IMR-90 (cell line): ENCODE data around the gene APPBP2. TPM values are rescaled to one million over a fixed set of nuclear protein-coding genes. Genes with fewer than 3 reads are reported as not detected.
"Not testable (repeated sequence)": the region's sequence is repeated elsewhere in the genome, so short reads cannot be mapped to it uniquely, and the experiment has no call there.

Experiments
- ATAC-seq: fragments of 200-7000 bp; cut with Tn5 transposase; 2 replicates; pipeline ENCODE4 v1.9.1; 2020; ENCODE audit warnings: low read depth, mild to moderate bottlenecking, moderate library complexity
- BruUV-seq: library from RNA; stranded (reverse); fragments of 400-500 nt; replicated peaks from 2 replicates; lab custom pipeline; 2021; lab: Mats Ljungman, UMichigan
- CTCF ChIA-PET: fragments of 300-600 bp; formaldehyde crosslinking; extraction: SDS; loops from one replicate; lab custom pipeline; 2021; ENCODE audit warnings: antibody characterized with exemption; lab: Yijun Ruan, JAX
- POLR2A ChIA-PET: fragments of 300-600 bp; sonication (Branson Sonifier 250); formaldehyde crosslinking; loops from one replicate; lab custom pipeline; 2022; ENCODE audit warnings: antibody characterized with exemption; ENCODE audit not compliant: unreplicated experiment; lab: Charles Lee
- DNase-seq: peaks from one replicate; pipeline ENCODE4 v3.0.0; 2013
- H2AFZ ChIP-seq: replicated peaks from 2 replicates; pipeline ENCODE3; 2013; ENCODE audit warnings: low read length, mild to moderate bottlenecking; ENCODE audit not compliant: poor library complexity
- H2AK5ac ChIP-seq: 2 replicates; pipeline ENCODE4 v1.6.1; 2013; ENCODE audit warnings: low read depth, low read length, inconsistent platforms
- H2AK9ac ChIP-seq: replicated peaks from 2 replicates; pipeline ENCODE3; 2013; ENCODE audit warnings: mild to moderate bottlenecking, low read depth, low read length, moderate library complexity; ENCODE audit not compliant: poor library complexity
- H2BK120ac ChIP-seq: 2 replicates; pipeline ENCODE4 v1.6.1; 2013; ENCODE audit warnings: low read depth, low read length, inconsistent platforms
- H2BK15ac ChIP-seq: 3 replicates; pipeline ENCODE4 v1.6.1; 2013; ENCODE audit warnings: low read depth, low read length, inconsistent platforms
- H2BK20ac ChIP-seq: 2 replicates; pipeline ENCODE4 v1.6.1; 2013; ENCODE audit warnings: low read depth, mild to moderate bottlenecking, inconsistent platforms, low read length, moderate library complexity
- H2BK5ac ChIP-seq: 2 replicates; pipeline ENCODE4 v1.6.1; 2013; ENCODE audit warnings: mild to moderate bottlenecking, low read depth, low read length, inconsistent platforms; ENCODE audit not compliant: poor library complexity, severe bottlenecking
- H3K14ac ChIP-seq: replicated peaks from 2 replicates; pipeline ENCODE4 v1.6.1; 2013; ENCODE audit warnings: low read depth, low read length, inconsistent platforms
- H3K18ac ChIP-seq: 2 replicates; pipeline ENCODE4 v1.6.1; 2013; ENCODE audit warnings: low read depth, low read length, control low read depth
- H3K23ac ChIP-seq: 2 replicates; pipeline ENCODE4 v1.6.1; 2013; ENCODE audit warnings: low read depth, low read length, inconsistent platforms
- H3K27ac ChIP-seq: 2 replicates; pipeline ENCODE4 v1.5.1; 2013; ENCODE audit warnings: mild to moderate bottlenecking, control low read depth, low read length; ENCODE audit not compliant: insufficient read depth
- H3K27me3 ChIP-seq: 2 replicates; pipeline ENCODE4 v1.6.1; 2013; ENCODE audit warnings: low read length; ENCODE audit not compliant: control insufficient read depth, insufficient read depth
- H3K36me3 ChIP-seq: 2 replicates; pipeline ENCODE4 v1.6.1; 2013; ENCODE audit warnings: low read length, mixed read lengths; ENCODE audit not compliant: control insufficient read depth, insufficient read depth
- H3K4ac ChIP-seq: 2 replicates; pipeline ENCODE4 v1.6.1; 2013; ENCODE audit warnings: low read depth, low read length, inconsistent platforms
- H3K4me1 ChIP-seq: 2 replicates; pipeline ENCODE4 v1.6.1; 2013; ENCODE audit warnings: low read length, mixed read lengths; ENCODE audit not compliant: control insufficient read depth, insufficient read depth
- H3K4me2 ChIP-seq: 2 replicates; pipeline ENCODE4 v1.6.1; 2013; ENCODE audit warnings: low read depth, mild to moderate bottlenecking, control low read depth, low read length, moderate library complexity
- H3K4me3 ChIP-seq: 2 replicates; pipeline ENCODE4 v1.5.1; 2013; ENCODE audit warnings: low read depth, mild to moderate bottlenecking, control low read depth, low read length, moderate library complexity; ENCODE audit not compliant: insufficient read depth
- H3K56ac ChIP-seq: 2 replicates; pipeline ENCODE4 v1.6.1; 2013; ENCODE audit warnings: low read length, inconsistent platforms; ENCODE audit not compliant: insufficient read depth; ENCODE audit errors: extremely low read depth
- H3K79me1 ChIP-seq, 2 experiments: 2 replicates each; pipeline ENCODE4 v1.6.1; 2013; ENCODE audit warnings: low read length in 2 of 2, inconsistent platforms in 1 of 2, low read depth in 1 of 2
- H3K9ac ChIP-seq: 2 replicates; pipeline ENCODE4 v1.6.1; 2013; ENCODE audit warnings: low read depth, low read length, control low read depth
- H3K9me1 ChIP-seq: 2 replicates; pipeline ENCODE4 v1.6.1; 2013; ENCODE audit warnings: low read length, inconsistent platforms; ENCODE audit not compliant: insufficient read depth
- H3K9me3 ChIP-seq: 2 replicates; pipeline ENCODE4 v1.6.1; 2013; ENCODE audit warnings: low read length; ENCODE audit not compliant: control insufficient read depth, insufficient read depth
- H4K20me1 ChIP-seq: 2 replicates; pipeline ENCODE4 v1.6.1; 2013; ENCODE audit warnings: low read length, inconsistent platforms; ENCODE audit not compliant: insufficient read depth
- H4K5ac ChIP-seq: 2 replicates; pipeline ENCODE4 v1.6.1; 2013; ENCODE audit warnings: mild to moderate bottlenecking, low read depth, low read length, control low read depth
- H4K8ac ChIP-seq, 2 experiments: 2 replicates each; pipeline ENCODE4 v1.6.1; 2013; ENCODE audit warnings: low read depth in 2 of 2, low read length in 2 of 2, control low read depth in 1 of 2, inconsistent platforms in 1 of 2
- H4K91ac ChIP-seq: 2 replicates; pipeline ENCODE4 v1.6.1; 2013; ENCODE audit warnings: low read depth, low read length, inconsistent platforms; ENCODE audit not compliant: insufficient read depth
- WGBS, 2 experiments: methylation state at CpG; one replicate each; pipeline versions ENCODE4 v1.1.5 to v1.1.7; 2013; ENCODE audit warnings: missing lambda C conversion rate in 2 of 2; ENCODE audit not compliant: insufficient read length in 1 of 2; ENCODE audit errors: extremely low coverage in 2 of 2; 5-methylcytosine and 5-hydroxymethylcytosine counted together
- dilution Hi-C: fragments of 300-500 bp; cut with HindIII; formaldehyde crosslinking; loops from one replicate; pipeline ENCODE4 v1.14.3; 2018; ENCODE audit warnings: low sequenced_read_pairs; ENCODE audit not compliant: unreplicated experiment
- in situ Hi-C: fragments of 300-500 bp; cut with MboI; formaldehyde crosslinking; loops from 3 replicates; pipeline ENCODE4 v1.14.3; 2019; ENCODE audit warnings: low sequenced_read_pairs, inconsistent platforms, mixed read lengths
- intact Hi-C: fragments of 100-400 bp; cut with micrococcal nuclease; formaldehyde crosslinking; loops from 2 replicates; pipeline ENCODE4 v1.10.0; 2022
- polyA plus RNA-seq, 3 experiments: library from polyadenylated mRNA; depleted of rRNA; stranded (reverse); fragments of >200 nt; gene quantifications; 2 replicates each; pipeline ENCODE4 v1.2.3, GENCODE V29; 2012; ENCODE audit warnings: low replicate concordance in 1 of 3
- total RNA-seq: library from RNA; depleted of rRNA; stranded (reverse); fragments of >200 nt; gene quantifications from 2 replicates; pipeline ENCODE4 v1.2.3, GENCODE V29; 2012

APPBP2 gene
- total and polyA plus RNA-seq, 2 of the 4 experiments (the other 2 are of a cell fraction), result 12.3 to 93.9 TPM

- H2BK20ac ChIP-seq, H2AFZ ChIP-seq, H4K91ac ChIP-seq, H2AK5ac ChIP-seq, DNase-seq, H3K14ac ChIP-seq, H3K56ac ChIP-seq, H3K23ac ChIP-seq, H3K18ac ChIP-seq, CTCF ChIA-PET, H3K9me1 ChIP-seq, dilution Hi-C loops, H2BK15ac ChIP-seq, H2BK5ac ChIP-seq, H3K27me3 ChIP-seq, H3K9me3 ChIP-seq, H4K20me1 ChIP-seq, intact Hi-C loops, H4K8ac ChIP-seq, H2AK9ac ChIP-seq, POLR2A ChIA-PET, H3K4me2 ChIP-seq, H3K4me1 ChIP-seq, ATAC-seq, H3K4ac ChIP-seq, H3K27ac ChIP-seq, H3K9ac ChIP-seq, in situ Hi-C loops, H3K4me3 ChIP-seq, H2BK120ac ChIP-seq, H4K5ac ChIP-seq, BruUV-seq: not testable (repeated sequence)
- peaks cover 44% of the 10 kb centered on the region for H3K36me3 ChIP-seq
- peaks cover 9 to 34% of the 10 kb centered on the region in 2 experiments for H3K79me1 ChIP-seq
- no CpG with 5 or more reads among the region's 2 CpGs for WGBS, 2 experiments
Observed at GRCh38 chr17:60490594-60490993, 35.4 kb downstream of the APPBP2 start.
